ENCODE measurements around the gene GRHL1.

The GRHL1 gene

GRCh38 chr2:9949239-9949991 lies 2.1 kb upstream of the GRHL1 start:
- no peak for DNase-seq (ENCODE audit: low read depth)

- no peak for DNase-seq (ENCODE audit: low read depth)
Observed at GRCh38 chr2:9949992-9950520, 1.4 kb upstream of the GRHL1 start.

- no peak for DNase-seq (ENCODE audit: low read depth)
Observed at GRCh38 chr2:9950521-9951271, 797 bp upstream of the GRHL1 start.

GRCh38 chr2:9951272-9951521 lies 296 bp upstream of the GRHL1 start:
- DNase-seq (ENCODE audit: low read depth): no peak

- no peak for DNase-seq (ENCODE audit: low read depth)
Observed at GRCh38 chr2:9952286-9952737, 819 bp downstream of the GRHL1 start.

- no peak for DNase-seq (ENCODE audit: low read depth)
Observed at GRCh38 chr2:9952856-9953503, 1.5 kb downstream of the GRHL1 start.

- DNase-seq (ENCODE audit: low read depth): no peak
Observed at GRCh38 chr2:9954136-9954535, 2.6 kb downstream of the GRHL1 start.

GRCh38 chr2:9958057-9958456 lies 6.6 kb downstream of the GRHL1 start:
- no peak for DNase-seq (ENCODE audit: low read depth)

- no peak for DNase-seq (ENCODE audit: low read depth)
Observed at GRCh38 chr2:9959262-9959661, 7.8 kb downstream of the GRHL1 start.

- DNase-seq (ENCODE audit: low read depth): no peak
Observed at GRCh38 chr2:9961013-9961412, 9.5 kb downstream of the GRHL1 start.

- no peak for DNase-seq (ENCODE audit: low read depth)
Observed at GRCh38 chr2:9964334-9964980, 13.0 kb downstream of the GRHL1 start.

- no peak for DNase-seq (ENCODE audit: low read depth)
Observed at GRCh38 chr2:9965119-9965822, 13.8 kb downstream of the GRHL1 start.

GRCh38 chr2:9966491-9967022 lies 15.1 kb downstream of the GRHL1 start:
- DNase-seq (ENCODE audit: low read depth): no peak

- DNase-seq (ENCODE audit: low read depth): no peak
Observed at GRCh38 chr2:9967053-9967775, 15.7 kb downstream of the GRHL1 start.

- no peak for DNase-seq (ENCODE audit: low read depth)
Observed at GRCh38 chr2:9968553-9969497, 17.3 kb downstream of the GRHL1 start.

GRCh38 chr2:9970200-9971044 lies 18.9 kb downstream of the GRHL1 start:
- no peak for DNase-seq (ENCODE audit: low read depth)

GRCh38 chr2:9971105-9971818 lies 19.8 kb downstream of the GRHL1 start:
- no peak for DNase-seq (ENCODE audit: low read depth)

- DNase-seq (ENCODE audit: low read depth): no peak
Observed at GRCh38 chr2:9971890-9972289, 20.4 kb downstream of the GRHL1 start.
